A549 (cell line): Measurements from ENCODE around the gene CXCL12.

Experiments
- BHLHE40 ChIP-seq: IDR thresholded peaks from 2 replicates; pipeline ENCODE4 v1.6.1; 2012; ENCODE audit warnings: low read depth, low read length, inconsistent platforms
- CHD4 ChIP-seq: fragments of 200-600 bp; sonication (generic); IDR thresholded peaks from 2 replicates; pipeline ENCODE4 v1.6.1; 2016; ENCODE audit warnings: antibody characterized with exemption, mild to moderate bottlenecking, borderline replicate concordance
- JUN ChIP-seq, 2 experiments: fragments of >200 bp; sonication (Bioruptor Twin); formaldehyde crosslinking; IDR thresholded peaks; 2 replicates in 1 of 2; 3 replicates in 1 of 2; pipeline ENCODE4 v1.6.1; 2016 to 2017
- POLR2A ChIP-seq: IDR thresholded peaks from 2 replicates; pipeline ENCODE4 v1.6.1; 2012; ENCODE audit warnings: mild to moderate bottlenecking, low read length
- POLR2AphosphoS2 ChIP-seq: conservative IDR thresholded peaks from 2 replicates; pipeline ENCODE4 v1.6.1; 2012; ENCODE audit warnings: low read length, improper control_type of control experiment, inconsistent platforms
- TF ChIP-seq, protein P1 (sequence below): fragments of >200 bp; sonication (Bioruptor Twin); formaldehyde crosslinking; IDR thresholded peaks from 3 replicates; pipeline ENCODE4 v1.5.1; 2016
- TF ChIP-seq, protein P2 (sequence below): fragments of 250-450 bp; sonication (Bioruptor Pico); IDR thresholded peaks from 2 replicates; pipeline ENCODE4 v1.5.0; 2020; ENCODE audit warnings: low read depth, mild to moderate bottlenecking, moderate library complexity

DNA sequence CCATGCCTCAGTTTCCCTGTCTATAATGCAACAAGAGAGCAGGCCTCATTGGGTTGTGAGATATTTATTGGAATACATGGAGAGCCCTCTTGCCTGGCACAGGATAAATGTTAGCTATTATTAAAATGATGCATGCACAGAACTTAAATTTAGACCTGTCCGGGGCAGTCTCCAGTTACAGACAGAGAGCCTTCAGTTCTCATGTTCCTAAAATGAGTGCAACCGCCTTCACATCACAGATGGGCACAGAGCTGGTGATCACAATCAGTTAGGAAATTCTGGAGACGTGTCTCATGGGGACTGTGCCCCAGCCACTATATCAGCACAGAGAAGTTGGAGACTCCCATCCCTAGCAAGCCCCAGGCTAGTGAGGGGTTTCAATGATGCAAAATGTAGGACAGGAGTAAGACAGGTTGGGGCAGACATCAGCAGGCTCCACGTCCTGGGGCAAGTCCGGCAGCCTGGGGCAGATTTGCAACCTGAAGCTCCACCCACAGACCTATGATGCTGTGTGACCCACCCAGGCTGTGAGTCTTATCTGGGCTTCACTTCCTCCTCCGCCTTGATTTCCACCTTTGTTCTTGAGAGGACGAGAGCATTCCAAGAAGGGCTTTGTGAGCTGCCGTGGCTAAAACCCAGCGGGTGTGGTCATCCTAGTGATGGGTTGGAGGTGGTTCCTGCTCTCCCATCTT, 49.4 kb downstream of the CXCL12 start:
- TF ChIP-seq, protein P1, sequence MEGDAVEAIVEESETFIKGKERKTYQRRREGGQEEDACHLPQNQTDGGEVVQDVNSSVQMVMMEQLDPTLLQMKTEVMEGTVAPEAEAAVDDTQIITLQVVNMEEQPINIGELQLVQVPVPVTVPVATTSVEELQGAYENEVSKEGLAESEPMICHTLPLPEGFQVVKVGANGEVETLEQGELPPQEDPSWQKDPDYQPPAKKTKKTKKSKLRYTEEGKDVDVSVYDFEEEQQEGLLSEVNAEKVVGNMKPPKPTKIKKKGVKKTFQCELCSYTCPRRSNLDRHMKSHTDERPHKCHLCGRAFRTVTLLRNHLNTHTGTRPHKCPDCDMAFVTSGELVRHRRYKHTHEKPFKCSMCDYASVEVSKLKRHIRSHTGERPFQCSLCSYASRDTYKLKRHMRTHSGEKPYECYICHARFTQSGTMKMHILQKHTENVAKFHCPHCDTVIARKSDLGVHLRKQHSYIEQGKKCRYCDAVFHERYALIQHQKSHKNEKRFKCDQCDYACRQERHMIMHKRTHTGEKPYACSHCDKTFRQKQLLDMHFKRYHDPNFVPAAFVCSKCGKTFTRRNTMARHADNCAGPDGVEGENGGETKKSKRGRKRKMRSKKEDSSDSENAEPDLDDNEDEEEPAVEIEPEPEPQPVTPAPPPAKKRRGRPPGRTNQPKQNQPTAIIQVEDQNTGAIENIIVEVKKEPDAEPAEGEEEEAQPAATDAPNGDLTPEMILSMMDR = no peak
- TF ChIP-seq BHLHE40 = no peak
- TF ChIP-seq, protein P2, sequence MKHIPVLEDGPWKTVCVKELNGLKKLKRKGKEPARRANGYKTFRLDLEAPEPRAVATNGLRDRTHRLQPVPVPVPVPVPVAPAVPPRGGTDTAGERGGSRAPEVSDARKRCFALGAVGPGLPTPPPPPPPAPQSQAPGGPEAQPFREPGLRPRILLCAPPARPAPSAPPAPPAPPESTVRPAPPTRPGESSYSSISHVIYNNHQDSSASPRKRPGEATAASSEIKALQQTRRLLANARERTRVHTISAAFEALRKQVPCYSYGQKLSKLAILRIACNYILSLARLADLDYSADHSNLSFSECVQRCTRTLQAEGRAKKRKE (CRISPR knock-in tag) = no peak
- no peak for TF ChIP-seq JUN (IDR thresholded peaks at IDR 0.05)
- TF ChIP-seq CHD4 = no peak
- TF ChIP-seq POLR2A = no peak
- TF ChIP-seq POLR2AphosphoS2 = no peak
